CD4-positive, alpha-beta T cell treated with Interleukin-17A for 4 hours (primary cell): ENCODE results near the gene OPN3.

Source experiments
- DNase-seq: peaks from one replicate; pipeline ENCODE4 v3.0.0-alpha.2; 2020; ENCODE audit warnings: mixed read lengths

Gene OPN3

DNA sequence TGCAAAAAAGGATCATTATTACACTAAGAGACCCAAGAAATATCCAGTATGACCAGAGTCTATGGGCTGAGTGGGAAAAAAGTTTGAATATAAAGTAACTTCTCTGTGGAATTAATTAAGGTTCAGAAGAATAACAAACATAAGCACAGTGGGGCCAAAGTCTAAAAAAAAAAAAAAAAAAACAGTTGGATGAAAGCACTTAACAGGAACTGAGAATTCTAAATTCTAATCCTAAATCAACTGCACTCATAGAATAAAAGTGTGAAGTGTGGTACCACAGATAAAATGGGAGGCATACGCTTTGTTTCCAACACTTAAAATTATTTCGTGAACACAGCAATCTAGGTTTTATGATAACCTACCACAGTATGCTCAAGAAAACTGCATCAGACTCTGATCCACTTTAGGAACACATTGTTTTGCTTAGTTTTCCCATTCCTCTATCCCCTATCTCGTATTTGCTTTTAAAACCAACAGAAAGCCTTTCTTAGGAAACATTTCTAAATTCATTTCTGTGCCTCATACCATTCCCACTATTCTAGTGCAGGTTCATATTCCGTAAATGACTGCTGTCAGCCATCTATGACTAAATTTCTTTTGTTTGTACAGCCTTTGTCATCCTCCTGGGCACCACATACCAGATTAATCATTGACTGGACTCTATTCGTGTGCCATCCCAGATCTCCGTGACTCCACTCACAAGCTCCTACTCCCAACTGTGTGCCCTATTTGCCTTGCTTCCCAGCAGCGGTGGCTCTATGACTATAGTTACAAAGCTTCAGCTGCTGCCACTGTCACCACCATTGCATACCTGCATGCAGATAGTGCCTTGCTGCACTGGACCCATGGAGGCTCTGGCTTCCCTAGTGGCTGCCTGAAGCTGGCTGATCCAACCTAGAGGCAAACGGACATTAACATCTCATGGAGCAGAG is 24.9 kb downstream of the OPN3 start:
- no peak for DNase-seq

GRCh38 chr1:241614572-241614971 is 25.6 kb downstream of the OPN3 start:
- no peak for DNase-seq

GRCh38 chr1:241614144-241614543 is 26.0 kb downstream of the OPN3 start:
- no peak for DNase-seq

DNA sequence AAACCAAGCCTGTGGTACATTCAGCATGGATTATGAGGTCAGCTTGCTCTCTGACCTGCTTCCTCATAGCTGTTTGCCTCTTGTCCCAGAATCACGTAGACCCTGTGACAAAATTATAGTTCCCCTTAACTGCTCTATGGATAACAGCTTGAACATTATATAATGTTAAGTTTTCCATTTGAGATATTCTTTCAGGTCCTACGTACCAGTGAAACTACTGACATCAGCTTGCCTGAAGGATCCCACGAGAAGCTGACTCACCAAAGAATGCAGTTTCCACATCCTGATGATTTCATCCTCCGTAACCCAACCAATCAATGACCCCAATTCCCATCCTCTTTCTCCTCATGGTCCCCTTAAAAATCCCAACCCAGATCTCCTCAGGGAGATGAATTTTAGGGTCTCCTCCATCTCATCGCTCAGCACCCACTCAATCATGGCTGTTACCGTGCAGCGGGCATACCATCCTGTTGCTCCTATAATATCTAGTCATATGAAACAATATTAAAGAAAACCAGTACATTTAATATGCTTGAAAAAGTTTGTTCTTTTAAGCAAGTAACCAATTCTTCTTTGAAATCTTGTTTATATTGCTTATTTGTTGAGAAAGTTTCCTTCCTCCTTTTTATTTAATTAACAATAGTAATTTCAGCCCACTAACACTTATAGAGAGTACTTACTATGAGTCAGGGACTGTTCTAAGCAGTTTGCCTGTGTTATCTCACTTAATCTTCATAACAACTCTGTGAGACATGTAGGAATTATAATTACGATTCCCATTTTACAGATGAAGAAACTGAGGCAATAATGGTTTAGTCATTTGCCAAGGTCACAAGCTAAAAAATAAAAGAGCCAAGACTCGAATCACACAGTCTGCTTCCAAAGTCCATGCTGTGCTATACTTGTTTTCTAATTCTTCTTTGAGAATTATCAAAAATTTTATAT is 27.4 kb downstream of the OPN3 start:
- DNase-seq = no peak

- no peak for DNase-seq
These were observed 28.4 kb downstream of the OPN3 start for GRCh38 chr1:241611736-241612135.

DNA sequence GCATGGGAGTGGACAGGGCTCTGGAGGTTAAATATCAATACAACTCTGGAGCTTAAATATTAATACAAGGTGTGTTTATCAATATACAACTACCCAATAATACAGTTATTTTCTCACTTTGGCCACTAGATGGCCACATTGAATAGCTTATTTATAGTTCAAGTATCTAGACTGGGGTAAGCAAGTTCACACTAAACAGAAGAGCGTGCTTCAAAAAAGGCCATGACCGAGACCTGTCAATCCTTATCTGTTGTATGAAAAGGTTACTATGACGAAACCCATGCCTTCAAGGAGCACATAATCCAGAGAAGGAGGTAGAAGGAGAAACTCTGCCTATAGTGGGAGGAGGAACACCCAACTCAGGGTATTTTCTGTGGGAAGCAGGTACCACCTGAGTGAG is 29.1 kb downstream of the OPN3 start:
- peak; percentile 21 for DNase-seq

DNA sequence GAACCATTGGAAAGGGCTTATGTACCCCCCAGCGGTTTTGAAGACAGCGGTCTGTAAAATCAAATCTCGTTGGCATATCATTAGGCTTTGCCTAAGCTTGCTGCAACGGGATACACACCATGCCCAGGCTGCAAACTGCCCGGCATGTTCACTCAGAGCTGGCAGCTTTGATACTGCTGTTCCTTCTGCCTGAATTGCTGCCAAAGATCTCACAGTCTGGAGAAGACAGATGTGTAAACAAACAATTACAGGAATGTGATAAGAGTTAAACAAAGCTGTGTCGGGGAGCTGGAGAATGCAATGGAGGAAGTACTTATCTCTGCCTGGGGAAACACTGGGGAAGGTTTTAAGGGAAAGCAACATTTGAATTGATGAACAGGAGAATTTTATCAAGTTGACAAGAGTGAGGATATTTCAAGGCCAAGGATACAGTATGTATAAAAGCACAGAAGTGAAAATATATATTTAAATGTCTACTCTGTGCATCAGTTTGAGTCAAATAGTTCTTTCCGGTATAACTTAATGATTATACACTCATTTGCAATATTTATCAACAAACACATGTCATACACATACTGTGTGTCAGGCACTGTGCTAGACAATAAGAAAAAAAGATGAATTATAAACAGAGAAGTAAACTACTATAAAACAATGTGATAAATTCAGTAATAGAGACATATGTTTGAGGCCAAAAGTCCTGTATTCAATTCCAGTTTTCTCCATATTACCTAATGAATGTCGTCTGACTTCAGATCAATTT is 29.9 kb downstream of the OPN3 start:
- no peak for DNase-seq

GRCh38 chr1:241608379-241609033 is 31.7 kb downstream of the OPN3 start:
- no peak for DNase-seq

DNA sequence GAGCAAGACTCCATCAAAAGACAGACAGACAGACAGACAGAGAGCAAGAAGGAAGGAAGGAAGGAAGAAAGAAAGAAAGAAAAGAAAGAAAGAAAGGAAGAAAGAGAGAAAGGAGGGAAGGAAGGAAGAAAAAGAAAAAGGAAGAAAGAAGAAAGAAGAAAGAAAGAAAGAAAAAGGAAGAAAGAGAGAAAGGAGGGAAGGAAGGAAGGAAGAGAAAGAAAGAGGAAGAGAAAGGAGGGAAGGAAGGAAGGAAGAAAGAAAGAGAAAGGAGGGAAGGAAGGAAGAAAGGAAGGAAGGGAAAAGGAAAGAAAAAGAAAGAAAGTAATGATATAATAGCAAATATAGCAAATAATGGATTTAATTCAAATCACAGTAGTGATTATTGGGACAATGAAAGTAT is 32.7 kb downstream of the OPN3 start:
- no peak for DNase-seq

- no peak for DNase-seq
These were observed 33.6 kb downstream of the OPN3 start for GRCh38 chr1:241606544-241606943.

- DNase-seq = no peak
These were observed 34.9 kb downstream of the OPN3 start for GRCh38 chr1:241605146-241605805.

DNA sequence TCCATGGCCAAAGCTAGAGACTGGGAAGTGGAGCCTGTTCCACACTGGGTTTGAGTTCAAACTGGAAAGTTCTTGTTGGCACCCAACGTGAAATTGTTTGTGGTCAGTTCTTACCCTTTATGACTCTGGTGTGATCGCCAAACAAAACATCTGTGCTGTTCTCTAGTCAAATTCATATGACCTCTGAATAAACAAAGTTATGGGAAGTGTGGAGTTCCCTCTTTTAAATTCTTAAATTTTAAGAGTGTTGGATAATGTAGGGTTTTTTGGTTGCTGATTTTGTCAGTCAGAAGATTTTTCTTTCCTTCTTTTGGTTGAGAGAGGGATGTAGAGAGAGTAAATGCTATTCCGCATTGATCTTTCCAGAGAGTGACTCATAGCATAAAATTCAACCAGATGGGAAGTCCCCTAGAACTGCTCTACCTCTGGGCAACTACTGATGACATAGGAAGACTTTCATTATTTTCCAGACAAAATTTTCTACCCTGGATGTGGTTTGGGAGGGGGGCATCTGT is 36.4 kb downstream of the OPN3 start:
- DNase-seq = no peak

DNA sequence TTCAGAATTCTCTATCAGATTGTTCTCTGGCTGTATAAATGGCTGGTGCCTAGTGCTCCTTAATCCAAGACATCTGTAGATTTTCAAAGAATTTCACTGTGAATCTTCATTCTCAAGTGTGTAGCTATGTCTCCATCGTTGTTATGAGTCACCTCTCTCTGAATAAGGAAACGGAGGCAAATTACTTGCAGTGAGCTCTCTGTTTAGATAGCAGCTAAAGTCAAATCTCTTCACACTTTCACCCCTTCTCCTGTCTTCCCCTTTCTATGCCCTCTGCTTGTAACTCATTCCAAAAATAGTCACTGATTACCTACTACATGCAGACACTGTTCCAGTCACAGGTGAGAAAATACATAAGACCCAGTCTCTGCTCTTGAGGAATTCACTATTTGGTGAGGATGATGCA is 39.7 kb downstream of the OPN3 start:
- DNase-seq = no peak

- no peak for DNase-seq
These were observed 41.9 kb downstream of the OPN3 start for GRCh38 chr1:241598249-241598648.

DNA sequence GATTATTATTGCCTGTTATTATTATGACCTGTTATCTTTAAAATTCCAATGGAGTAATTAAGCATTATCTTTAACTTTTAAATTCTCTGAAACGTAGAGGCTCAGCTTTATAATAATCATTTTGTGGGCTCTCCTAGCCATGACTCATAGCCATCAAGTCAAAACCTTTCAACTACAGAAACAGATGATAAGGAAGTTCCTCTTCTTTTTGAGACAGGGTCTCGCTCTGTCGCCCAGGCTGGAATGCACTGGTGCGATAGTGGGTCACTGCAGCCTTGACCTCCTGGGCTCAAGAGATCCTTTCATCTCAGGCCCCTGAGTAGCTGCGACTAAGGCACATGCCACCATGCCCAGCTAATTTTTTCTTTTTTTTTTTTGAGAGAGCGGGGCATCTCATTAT is 43.5 kb downstream of the OPN3 start:
- no peak for DNase-seq

GRCh38 chr1:241593186-241593585 is 47.0 kb downstream of the OPN3 start:
- no peak for DNase-seq

- no peak for DNase-seq
These were observed 47.8 kb downstream of the OPN3 start for GRCh38 chr1:241592273-241592958.

- no peak for DNase-seq
These were observed 48.4 kb downstream of the OPN3 start for GRCh38 chr1:241591736-241592135.

DNA sequence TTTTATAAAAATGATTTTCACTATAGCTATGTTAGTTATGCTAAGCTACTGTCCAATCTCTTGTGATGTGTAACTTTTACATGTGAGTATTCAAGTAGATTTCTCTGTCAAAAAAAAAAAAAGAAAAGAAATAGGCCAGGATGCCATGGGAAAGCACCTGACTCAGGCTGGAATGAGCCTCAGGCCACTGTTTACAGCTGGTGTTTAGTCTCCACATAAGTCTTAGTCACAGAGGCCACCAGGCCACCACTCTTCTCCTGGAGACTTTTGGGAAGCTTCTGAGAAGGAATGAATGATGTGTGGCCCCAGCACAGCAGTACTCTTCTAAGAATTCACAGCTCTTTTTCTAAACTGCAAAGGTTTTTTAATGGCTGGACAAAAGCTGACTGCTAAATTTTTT is 48.9 kb downstream of the OPN3 start:
- DNase-seq = no peak

DNA sequence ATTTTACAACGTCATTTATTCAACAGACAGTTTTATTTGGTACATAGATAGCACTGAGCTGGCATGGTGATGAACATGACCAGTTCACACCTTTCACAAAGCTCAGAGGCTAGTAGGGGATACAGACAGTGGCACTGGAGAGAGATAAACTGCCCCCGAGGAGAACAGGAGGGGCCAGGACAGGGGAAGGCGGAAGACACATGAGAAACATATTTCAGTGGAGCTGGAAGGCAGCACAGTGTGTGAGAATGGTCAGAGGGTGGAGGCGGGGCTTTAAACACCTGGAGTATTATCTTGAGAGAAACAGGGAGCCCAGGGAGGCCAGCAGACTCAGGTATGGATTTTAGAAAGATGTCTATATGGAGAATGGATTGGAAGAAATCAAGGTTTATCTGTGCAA is 49.5 kb downstream of the OPN3 start:
- DNase-seq = no peak

DNA sequence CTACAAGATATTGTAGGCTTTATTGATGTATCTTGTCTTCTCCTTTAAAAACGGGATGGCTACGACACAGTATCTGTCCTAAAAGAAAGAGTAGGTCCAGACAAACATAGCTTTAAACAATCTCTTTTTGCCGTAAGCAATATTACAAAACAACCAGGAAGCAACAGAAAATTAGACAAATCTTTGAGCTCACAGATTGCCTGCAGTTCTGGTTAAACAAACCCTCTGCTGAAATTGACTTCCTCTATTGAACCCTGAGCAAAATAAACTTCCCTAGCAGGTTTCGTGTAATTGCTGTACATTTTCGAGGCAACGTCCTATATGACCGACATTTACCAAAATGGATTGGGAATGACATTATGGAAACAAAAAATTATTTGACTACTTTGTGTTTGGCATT is 50.6 kb downstream of the OPN3 start:
- no peak for DNase-seq
